HepG2 (cell line): ENCODE data around the gene FEV. TPM values are rescaled to one million over a fixed set of nuclear protein-coding genes. Genes with fewer than 3 reads are reported as not detected.
A peak's percentile ranks its signal among the peaks of the same experiment; 100 is the strongest.

Source experiments
- ATAC-seq: fragments of 200-7000 bp; cut with Tn5 transposase; 3 replicates; pipeline ENCODE4 v1.9.1; 2020; ENCODE audit warnings: mild to moderate bottlenecking, moderate library complexity
- BruUV-seq: library from RNA; stranded (reverse); fragments of 400-500 nt; replicated peaks from 2 replicates; lab custom pipeline; 2021; lab: Mats Ljungman, UMichigan
- CTCF ChIA-PET: fragments of 300-600 bp; formaldehyde crosslinking; extraction: SDS; loops from one replicate; lab custom pipeline; 2021; ENCODE audit warnings: low total read pairs, inconsistent platforms, low intra/inter-chr PET ratio; lab: Yijun Ruan, JAX
- POLR2A ChIA-PET: fragments of 350-600 bp; sonication (Branson Sonifier 250); formaldehyde crosslinking; loops from one replicate; lab custom pipeline; 2020; ENCODE audit warnings: antibody characterized with exemption, inconsistent platforms; lab: Yijun Ruan, JAX
- DNase-seq: peaks from one replicate; pipeline ENCODE4 v3.0.0-alpha.2; 2015; ENCODE audit warnings: low spot score
- FAIRE-seq: peaks from 3 replicates; lab custom pipeline; 2011; peaks lifted over from hg19 to GRCh38; lab: Jason Lieb, UNC
- H2AFZ ChIP-seq: one replicate; pipeline ENCODE4 v1.6.1; 2011; ENCODE audit warnings: low read length, inconsistent platforms
- H3K27ac ChIP-seq: fragments of 300-600 bp; 3 replicates; pipeline ENCODE4 v1.8.0; 2011; ENCODE audit warnings: mixed run types, mild to moderate bottlenecking, mixed read lengths, low read length, inconsistent platforms; ENCODE audit not compliant: insufficient read depth; ENCODE audit errors: extremely low read length
- H3K27me3 ChIP-seq, 2 experiments: fragments of 200-600 bp in 1 of 2; 2 replicates in 1 of 2; 3 replicates in 1 of 2; pipeline versions ENCODE4 v1.6.0 to v1.8.0; 2011; ENCODE audit warnings: low read length in 2 of 2, mild to moderate bottlenecking in 2 of 2, moderate library complexity in 2 of 2, inconsistent platforms in 1 of 2; ENCODE audit not compliant: insufficient read depth in 2 of 2, control insufficient read depth in 1 of 2
- H3K36me3 ChIP-seq, 2 experiments: fragments of 200-600 bp in 1 of 2; replicated peaks in 1 of 2; 2 replicates in 1 of 2; 3 replicates in 1 of 2; pipeline versions ENCODE4 v1.5.1 to v1.8.0; 2011; ENCODE audit warnings: low read length in 2 of 2, inconsistent platforms in 1 of 2; ENCODE audit not compliant: insufficient read depth in 2 of 2, control insufficient read depth in 1 of 2
- H3K4me1 ChIP-seq: 2 replicates; pipeline ENCODE4 v1.5.1; 2012; ENCODE audit warnings: low read length, inconsistent platforms; ENCODE audit not compliant: insufficient read depth
- H3K4me2 ChIP-seq: 2 replicates; pipeline ENCODE4 v1.6.0; 2011; ENCODE audit warnings: low read depth, low read length, inconsistent platforms
- H3K4me3 ChIP-seq, 3 experiments: fragments of 200-600 bp in 1 of 3; sonication (generic), shearing (Covaris generic) in 1 of 3; replicated peaks in 1 of 3; 2 replicates each; pipeline ENCODE4 v1.5.1; 2011 to 2016; ENCODE audit warnings: low read length in 3 of 3, inconsistent platforms in 2 of 3, low read depth in 2 of 3, mild to moderate bottlenecking in 2 of 3, control low read depth in 1 of 3, mixed read lengths in 1 of 3; ENCODE audit not compliant: insufficient read depth in 1 of 3
- H3K79me2 ChIP-seq: one replicate; pipeline ENCODE4 v1.6.1; 2011; ENCODE audit warnings: low read length, inconsistent platforms; ENCODE audit not compliant: insufficient read depth
- H3K9ac ChIP-seq: 2 replicates; pipeline ENCODE4 v1.6.0; 2011; ENCODE audit warnings: mild to moderate bottlenecking, low read depth, low read length, inconsistent platforms; ENCODE audit not compliant: insufficient read depth
- H3K9me3 ChIP-seq: 2 replicates; pipeline ENCODE4 v1.5.1; 2012; ENCODE audit warnings: mild to moderate bottlenecking, low read length
- H4K20me1 ChIP-seq: 2 replicates; pipeline ENCODE4 v1.6.0; 2011; ENCODE audit warnings: inconsistent platforms, mild to moderate bottlenecking, low read length, moderate library complexity; ENCODE audit not compliant: insufficient read depth
- ATF1 ChIP-seq: IDR thresholded peaks from 2 replicates; pipeline ENCODE4 v1.6.1; 2016; ENCODE audit warnings: mild to moderate bottlenecking, control low read depth
- BHLHE40 ChIP-seq: IDR thresholded peaks from 2 replicates; pipeline ENCODE4 v1.6.1; 2011; ENCODE audit warnings: low read length, improper control_type of control experiment
- CAMTA2 ChIP-seq: sonication (generic); formaldehyde crosslinking; IDR thresholded peaks from 2 replicates; pipeline ENCODE4 v1.4.0; 2020; ENCODE audit warnings: mild to moderate bottlenecking, missing genetic modification reagents, borderline replicate concordance
- CTCF ChIP-seq: sonication (generic); formaldehyde crosslinking; IDR thresholded peaks from 2 replicates; pipeline ENCODE4 v1.5.0; 2020; ENCODE audit warnings: mild to moderate bottlenecking, missing genetic modification reagents, moderate library complexity
- EED ChIP-seq: sonication (generic); formaldehyde crosslinking; IDR thresholded peaks from 2 replicates; pipeline ENCODE4 v1.5.0; 2020; ENCODE audit warnings: mild to moderate bottlenecking, missing genetic modification reagents
- ELF3 ChIP-seq: IDR thresholded peaks from 2 replicates; pipeline ENCODE4 v1.6.1; 2016; ENCODE audit warnings: missing genetic modification reagents, missing compliant biosample characterization
- GABPB1 ChIP-seq: IDR thresholded peaks from 2 replicates; pipeline ENCODE4 v1.6.1; 2016; ENCODE audit warnings: mild to moderate bottlenecking, missing genetic modification reagents, moderate library complexity, missing compliant biosample characterization
- HOXA3 ChIP-seq: sonication (generic); formaldehyde crosslinking; IDR thresholded peaks from 2 replicates; pipeline ENCODE4 v1.5.0; 2020; ENCODE audit warnings: missing genetic modification reagents
- KAT7 ChIP-seq: IDR thresholded peaks from 2 replicates; pipeline ENCODE4 v1.6.1; 2018; ENCODE audit warnings: borderline replicate concordance, missing compliant biosample characterization
- MLXIP ChIP-seq: sonication (generic); formaldehyde crosslinking; IDR thresholded peaks from 2 replicates; pipeline ENCODE4 v1.9.0; 2021; ENCODE audit warnings: missing genetic modification reagents, borderline replicate concordance
- NFE2 ChIP-seq: sonication (generic); formaldehyde crosslinking; IDR thresholded peaks from 2 replicates; pipeline ENCODE4 v1.4.0; 2020; ENCODE audit warnings: missing genetic modification reagents
- NPAS2 ChIP-seq: sonication (generic); formaldehyde crosslinking; IDR thresholded peaks from 2 replicates; pipeline ENCODE4 v1.8.0; 2022; ENCODE audit warnings: mild to moderate bottlenecking, missing genetic modification reagents, borderline replicate concordance
- PAX8 ChIP-seq: sonication (generic); formaldehyde crosslinking; IDR thresholded peaks from 2 replicates; pipeline ENCODE4 v1.8.0; 2022; ENCODE audit warnings: mild to moderate bottlenecking, missing genetic modification reagents, borderline replicate concordance
- POGZ ChIP-seq: sonication (generic); formaldehyde crosslinking; IDR thresholded peaks from 2 replicates; pipeline ENCODE4 v1.4.0; 2020; ENCODE audit warnings: mild to moderate bottlenecking, missing genetic modification reagents
- SMC3 ChIP-seq: IDR thresholded peaks from 2 replicates; pipeline ENCODE4 v1.6.1; 2011; ENCODE audit warnings: low read length, improper control_type of control experiment
- XRCC5 ChIP-seq: fragments of 200-400 bp; formaldehyde crosslinking; optimal IDR thresholded peaks from 2 replicates; pipeline ENCODE3; 2017; ENCODE audit warnings: mild to moderate bottlenecking, low read length
- ZNF414 ChIP-seq: sonication (generic); formaldehyde crosslinking; IDR thresholded peaks from 2 replicates; pipeline ENCODE4 v1.5.0; 2020; ENCODE audit warnings: missing genetic modification reagents
- ZNF557 ChIP-seq: sonication (generic); formaldehyde crosslinking; IDR thresholded peaks from 2 replicates; pipeline ENCODE4 v1.4.0; 2020; ENCODE audit warnings: missing genetic modification reagents
- ZNF572 ChIP-seq: sonication (generic); formaldehyde crosslinking; IDR thresholded peaks from 2 replicates; pipeline ENCODE4 v1.5.1; 2020; ENCODE audit warnings: mild to moderate bottlenecking, missing genetic modification reagents
- ZNF713 ChIP-seq: sonication (generic); formaldehyde crosslinking; IDR thresholded peaks from 2 replicates; pipeline ENCODE4 v1.4.0; 2020; ENCODE audit warnings: mild to moderate bottlenecking, missing genetic modification reagents
- ZNF782 ChIP-seq: sonication (generic); formaldehyde crosslinking; IDR thresholded peaks from 2 replicates; pipeline ENCODE4 v1.4.0; 2020; ENCODE audit warnings: missing genetic modification reagents, mild to moderate bottlenecking, borderline replicate concordance
- ZNF878 ChIP-seq: sonication (generic); formaldehyde crosslinking; IDR thresholded peaks from 2 replicates; pipeline ENCODE4 v1.8.1; 2023; ENCODE audit warnings: mild to moderate bottlenecking, missing genetic modification reagents, moderate library complexity
- WGBS: methylation state at CpG from one replicate; pipeline ENCODE4 v1.1.6; 2017; ENCODE audit warnings: low lambda C conversion rate; 5-methylcytosine and 5-hydroxymethylcytosine counted together
- in situ Hi-C: cut with HindIII; loops from 2 replicates; pipeline ENCODE4 v1.10.0; 2017; ENCODE audit warnings: low pct_unique_long_range_greater_than_20kb; ENCODE audit not compliant: extremely low pct_ligation_motif_present
- intact Hi-C: fragments of 100-400 bp; cut with micrococcal nuclease; formaldehyde crosslinking; loops from one replicate; pipeline ENCODE4 v1.10.0; 2022; ENCODE audit not compliant: unreplicated experiment
- polyA plus RNA-seq, 8 experiments: library from polyadenylated mRNA; depleted of rRNA in 3 of 8; stranded (reverse) in 7 of 8; unstranded in 1 of 8; fragments of >200 nt; fragmentation: Illumina TruSeq in 4 of 8; extraction: Trizol in 4 of 8; gene quantifications; 2 replicates each; pipeline versions ENCODE4 v1.2.1 to v1.2.3, GENCODE V29; 2011 to 2016; ENCODE audit warnings: low read depth in 4 of 8, missing spikeins in 1 of 8, mixed read lengths in 1 of 8; ENCODE audit not compliant: insufficient read depth in 1 of 8
- total RNA-seq, 5 experiments: library from RNA; depleted of rRNA; stranded (reverse); fragments of >200 nt; fragmentation: Illumina TruSeq; extraction: Trizol; gene quantifications; 2 replicates each; pipeline ENCODE4 v1.2.3, GENCODE V29; 2016; ENCODE audit warnings: low read depth in 1 of 5

Gene FEV
- total and polyA plus RNA-seq, 2 of the 13 experiments (the other 11 are each of a cell fraction or from before 2014, with no cell fraction given) = not detected

GRCh38 chr2:219010162-219010756 is 25.3 kb upstream of the FEV start:
- 5% methylated on average over 6 of the region's 6 CpGs for WGBS
- intact Hi-C loops (no loop called here), in situ Hi-C loops (no loop called here)
- no peaks in the 10 kb centered on the region for H3K79me2 ChIP-seq
- FAIRE-seq (peak; percentile 93), ATAC-seq (peak; percentile 95), DNase-seq (peak; percentile 37)
- ChIA-PET CTCF (interaction anchor here (1.2 to 2.9 kb wide), 2 partner anchors 109 to 145 kb away, joined by 3 to 13 read pairs; no protein-coding TSS in a partner anchor), POLR2A (no interaction called here)
- H3K27ac ChIP-seq = no peak overlapping the region
- no TSS peak for BruUV-seq
- H4K20me1 ChIP-seq = no peaks in the 10 kb centered on the region; the same call in 1 of the 2 replicates
- no peak overlapping the region for H3K4me3 ChIP-seq
- H3K9ac ChIP-seq = no peak overlapping the region
- H3K36me3 ChIP-seq = no peaks in the 10 kb centered on the region
- H3K27me3 ChIP-seq = peaks cover 16 to 51% of the 10 kb centered on the region in 2 experiments
- peaks cover 7% of the 10 kb centered on the region; the same call in 1 of the 2 replicates for H3K4me1 ChIP-seq
- no peak overlapping the region for H2AFZ ChIP-seq
- H3K9me3 ChIP-seq = no peaks in the 10 kb centered on the region
- H3K4me2 ChIP-seq = no peak overlapping the region
- TF ChIP-seq BHLHE40 = 0 out of 2 replicates have a peak, but pooled peaks have one; percentile 14
- peak; percentile 84 for TF ChIP-seq CTCF
- TF ChIP-seq ZNF713 = no peak
- TF ChIP-seq ELF3 = no peak
- no peak for TF ChIP-seq MLXIP (CRISPR knock-in tag)
- TF ChIP-seq NFE2 (CRISPR knock-in tag) = no peak
- no peak for TF ChIP-seq KAT7 (CRISPR knock-in tag)
- TF ChIP-seq ZNF557 (CRISPR knock-in tag) = no peak
- TF ChIP-seq ZNF782 (CRISPR knock-in tag) = no peak
- TF ChIP-seq GABPB1 (CRISPR knock-in tag) = 0 out of 2 replicates have a peak, but pooled peaks have one; percentile 10
- TF ChIP-seq PAX8 (CRISPR knock-in tag) = no peak
- TF ChIP-seq NPAS2 (CRISPR knock-in tag) = no peak
- no peak for TF ChIP-seq CAMTA2 (CRISPR knock-in tag)
- no peak for TF ChIP-seq ATF1
- no peak for TF ChIP-seq EED (CRISPR knock-in tag)
- no peak for TF ChIP-seq ZNF878
- no peak for TF ChIP-seq HOXA3 (CRISPR knock-in tag)
- TF ChIP-seq POGZ (CRISPR knock-in tag) = no peak
- TF ChIP-seq SMC3 = peak; percentile 37; the same call in 1 of the 2 replicates
- peak; percentile 88 for TF ChIP-seq XRCC5
- TF ChIP-seq ZNF414 = no peak
- 0 out of 2 replicates have a peak, but pooled peaks have one; percentile 30 for TF ChIP-seq ZNF572 (CRISPR knock-in tag)
